Panc1 (cell line): Measurements from ENCODE around the gene PHLDB2. TPM values are rescaled to one million over a fixed set of nuclear protein-coding genes. Genes with fewer than 3 reads are reported as not detected.

ENCODE experiments used
- ATAC-seq: fragments of 200-7000 bp; cut with Tn5 transposase; 2 replicates; pipeline ENCODE4 v1.9.1; 2020; ENCODE audit warnings: mild to moderate bottlenecking, moderate library complexity
- BruUV-seq: library from RNA; stranded (reverse); fragments of 400-500 nt; replicated peaks from 2 replicates; lab custom pipeline; 2021; lab: Mats Ljungman, UMichigan
- CTCF ChIA-PET: fragments of 300-600 bp; sonication (Branson Sonifier 250); formaldehyde crosslinking; loops from one replicate; lab custom pipeline; 2022; ENCODE audit warnings: antibody characterized with exemption; lab: Charles Lee
- POLR2A ChIA-PET: fragments of 300-600 bp; sonication (Branson Sonifier 250); formaldehyde crosslinking; loops from one replicate; lab custom pipeline; 2022; ENCODE audit warnings: antibody characterized with exemption; lab: Charles Lee
- DNase-seq: peaks from one replicate; pipeline ENCODE4 v3.0.0-alpha.2; 2010; ENCODE audit warnings: low read depth, low spot score
- H3K27ac ChIP-seq: 2 replicates; pipeline ENCODE4 v1.5.1; 2011; ENCODE audit warnings: mild to moderate bottlenecking, low read length, inconsistent platforms
- H3K27me3 ChIP-seq: fragments of 200-500 bp; sonication (Bioruptor generic); 2 replicates; pipeline ENCODE4 v1.6.0; 2014; ENCODE audit warnings: low read length, inconsistent platforms; ENCODE audit not compliant: control insufficient read depth, insufficient read depth
- H3K36me3 ChIP-seq: fragments of 200-500 bp; sonication (Bioruptor generic); 2 replicates; pipeline ENCODE4 v1.5.1; 2014; ENCODE audit warnings: inconsistent platforms, mild to moderate bottlenecking, low read length, moderate library complexity; ENCODE audit not compliant: control insufficient read depth, insufficient read depth
- H3K4me1 ChIP-seq: 2 replicates; pipeline ENCODE4 v1.5.1; 2011; ENCODE audit warnings: inconsistent platforms, mild to moderate bottlenecking, low read length, moderate library complexity; ENCODE audit not compliant: control insufficient read depth, insufficient read depth
- H3K4me3 ChIP-seq, 2 experiments: 2 replicates each; pipeline ENCODE4 v1.5.1; 2011 to 2012; ENCODE audit warnings: low read depth in 2 of 2, low read length in 2 of 2, mild to moderate bottlenecking in 2 of 2, inconsistent platforms in 1 of 2, moderate library complexity in 1 of 2
- H3K9me3 ChIP-seq: fragments of 200-500 bp; sonication (Bioruptor generic); 2 replicates; pipeline ENCODE4 v1.5.1; 2014; ENCODE audit warnings: low read depth, mild to moderate bottlenecking, inconsistent platforms, low read length, moderate library complexity; ENCODE audit not compliant: control insufficient read depth, insufficient read depth
- POLR2AphosphoS5 ChIP-seq: IDR thresholded peaks from 2 replicates; pipeline ENCODE4 v1.6.1; 2012; ENCODE audit warnings: mild to moderate bottlenecking, low read depth, low read length, moderate library complexity
- SIN3A ChIP-seq: IDR thresholded peaks from 2 replicates; pipeline ENCODE4 v1.6.1; 2012; ENCODE audit warnings: low read depth, mild to moderate bottlenecking, low read length, moderate library complexity, borderline replicate concordance; ENCODE audit not compliant: insufficient read depth
- TCF7L2 ChIP-seq: IDR thresholded peaks from 2 replicates; pipeline ENCODE4 v1.6.1; 2011; ENCODE audit warnings: mild to moderate bottlenecking, low read depth, low read length, inconsistent platforms
- in situ Hi-C: cut with HindIII; loops from 2 replicates; pipeline ENCODE4 v1.10.0; 2016; ENCODE audit warnings: low sequenced_read_pairs, low pct_unique_long_range_greater_than_20kb
- intact Hi-C: fragments of 100-400 bp; cut with micrococcal nuclease; formaldehyde crosslinking; loops from one replicate; pipeline ENCODE4 v1.10.0; 2022; ENCODE audit not compliant: unreplicated experiment
- total RNA-seq: library from RNA; stranded (reverse); gene quantifications from one replicate; pipeline ENCODE4 v1.2.1, GENCODE V29; 2021; ENCODE audit not compliant: unreplicated experiment
- TF ChIP-seq, protein P1 (sequence below): fragments of 450-650 bp; IDR thresholded peaks from 2 replicates; pipeline ENCODE4 v1.5.1; 2017; ENCODE audit warnings: mild to moderate bottlenecking
- TF ChIP-seq, protein P2 (sequence below), 2 experiments: IDR thresholded peaks; 2 replicates each; pipeline ENCODE4 v1.6.1; 2011 to 2012; ENCODE audit warnings: low read depth in 2 of 2, control low read depth in 1 of 2, low read length in 1 of 2, mild to moderate bottlenecking in 1 of 2, moderate library complexity in 1 of 2; ENCODE audit not compliant: insufficient read depth in 1 of 2

The PHLDB2 gene
- total RNA-seq, 1 experiment from 2014 or later: 11.3 TPM

DNA sequence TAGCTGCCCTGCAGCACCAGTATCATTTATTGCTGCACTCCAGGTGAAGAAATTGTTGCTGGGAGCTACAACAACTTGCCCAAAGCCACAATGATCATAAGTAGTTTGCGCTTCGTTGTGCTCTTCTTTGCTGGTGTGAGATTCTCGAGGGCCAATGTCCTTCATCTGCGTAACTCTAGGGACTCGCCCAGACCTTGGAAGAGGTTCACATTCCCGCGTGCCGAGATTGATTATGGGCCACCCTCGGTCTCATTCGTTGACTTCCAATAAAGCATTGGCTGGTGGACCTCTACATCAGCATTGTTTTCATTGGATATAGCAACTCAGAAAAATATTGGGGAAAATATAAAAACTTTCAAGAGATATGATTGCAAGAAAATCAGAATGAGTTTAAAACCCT is 423 bp upstream of the PHLDB2 start:
- H3K4me1 ChIP-seq: peaks cover 6% of the 10 kb centered on the region; the same call in 1 of the 2 replicates
- H3K27ac ChIP-seq: peak overlapping the region; percentile 29; the same call in 1 of the 2 replicates
- peaks cover 9% of the 10 kb centered on the region for H3K27me3 ChIP-seq
- DNase-seq (no peak), ATAC-seq (no peak)
- no peaks in the 10 kb centered on the region for H3K36me3 ChIP-seq
- ChIA-PET POLR2A (no interaction called here), CTCF (interaction anchor here (1.0 to 2.3 kb wide), 2 partner anchors 120 to 143 kb away, joined by 3 to 9 read pairs; partner anchors contain the start of gene ABHD10)
- peak overlapping the region; percentile 52 to 83 for H3K4me3 ChIP-seq
- no peaks in the 10 kb centered on the region for H3K9me3 ChIP-seq
- in situ Hi-C loops (no loop called here), intact Hi-C loops (no loop called here)
- BruUV-seq: no TSS peak
- TF ChIP-seq, protein P1, sequence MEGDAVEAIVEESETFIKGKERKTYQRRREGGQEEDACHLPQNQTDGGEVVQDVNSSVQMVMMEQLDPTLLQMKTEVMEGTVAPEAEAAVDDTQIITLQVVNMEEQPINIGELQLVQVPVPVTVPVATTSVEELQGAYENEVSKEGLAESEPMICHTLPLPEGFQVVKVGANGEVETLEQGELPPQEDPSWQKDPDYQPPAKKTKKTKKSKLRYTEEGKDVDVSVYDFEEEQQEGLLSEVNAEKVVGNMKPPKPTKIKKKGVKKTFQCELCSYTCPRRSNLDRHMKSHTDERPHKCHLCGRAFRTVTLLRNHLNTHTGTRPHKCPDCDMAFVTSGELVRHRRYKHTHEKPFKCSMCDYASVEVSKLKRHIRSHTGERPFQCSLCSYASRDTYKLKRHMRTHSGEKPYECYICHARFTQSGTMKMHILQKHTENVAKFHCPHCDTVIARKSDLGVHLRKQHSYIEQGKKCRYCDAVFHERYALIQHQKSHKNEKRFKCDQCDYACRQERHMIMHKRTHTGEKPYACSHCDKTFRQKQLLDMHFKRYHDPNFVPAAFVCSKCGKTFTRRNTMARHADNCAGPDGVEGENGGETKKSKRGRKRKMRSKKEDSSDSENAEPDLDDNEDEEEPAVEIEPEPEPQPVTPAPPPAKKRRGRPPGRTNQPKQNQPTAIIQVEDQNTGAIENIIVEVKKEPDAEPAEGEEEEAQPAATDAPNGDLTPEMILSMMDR: no peak
- no peak for TF ChIP-seq POLR2AphosphoS5
- TF ChIP-seq, protein P2, sequence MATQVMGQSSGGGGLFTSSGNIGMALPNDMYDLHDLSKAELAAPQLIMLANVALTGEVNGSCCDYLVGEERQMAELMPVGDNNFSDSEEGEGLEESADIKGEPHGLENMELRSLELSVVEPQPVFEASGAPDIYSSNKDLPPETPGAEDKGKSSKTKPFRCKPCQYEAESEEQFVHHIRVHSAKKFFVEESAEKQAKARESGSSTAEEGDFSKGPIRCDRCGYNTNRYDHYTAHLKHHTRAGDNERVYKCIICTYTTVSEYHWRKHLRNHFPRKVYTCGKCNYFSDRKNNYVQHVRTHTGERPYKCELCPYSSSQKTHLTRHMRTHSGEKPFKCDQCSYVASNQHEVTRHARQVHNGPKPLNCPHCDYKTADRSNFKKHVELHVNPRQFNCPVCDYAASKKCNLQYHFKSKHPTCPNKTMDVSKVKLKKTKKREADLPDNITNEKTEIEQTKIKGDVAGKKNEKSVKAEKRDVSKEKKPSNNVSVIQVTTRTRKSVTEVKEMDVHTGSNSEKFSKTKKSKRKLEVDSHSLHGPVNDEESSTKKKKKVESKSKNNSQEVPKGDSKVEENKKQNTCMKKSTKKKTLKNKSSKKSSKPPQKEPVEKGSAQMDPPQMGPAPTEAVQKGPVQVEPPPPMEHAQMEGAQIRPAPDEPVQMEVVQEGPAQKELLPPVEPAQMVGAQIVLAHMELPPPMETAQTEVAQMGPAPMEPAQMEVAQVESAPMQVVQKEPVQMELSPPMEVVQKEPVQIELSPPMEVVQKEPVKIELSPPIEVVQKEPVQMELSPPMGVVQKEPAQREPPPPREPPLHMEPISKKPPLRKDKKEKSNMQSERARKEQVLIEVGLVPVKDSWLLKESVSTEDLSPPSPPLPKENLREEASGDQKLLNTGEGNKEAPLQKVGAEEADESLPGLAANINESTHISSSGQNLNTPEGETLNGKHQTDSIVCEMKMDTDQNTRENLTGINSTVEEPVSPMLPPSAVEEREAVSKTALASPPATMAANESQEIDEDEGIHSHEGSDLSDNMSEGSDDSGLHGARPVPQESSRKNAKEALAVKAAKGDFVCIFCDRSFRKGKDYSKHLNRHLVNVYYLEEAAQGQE (IDR thresholded peaks at IDR 0.05; ENCODE audit: insufficient read depth in 1 of 2, low read depth in 2 of 2, low read length in 1 of 2): no peak
- no peak for TF ChIP-seq SIN3A
- TF ChIP-seq TCF7L2: no peak

DNA sequence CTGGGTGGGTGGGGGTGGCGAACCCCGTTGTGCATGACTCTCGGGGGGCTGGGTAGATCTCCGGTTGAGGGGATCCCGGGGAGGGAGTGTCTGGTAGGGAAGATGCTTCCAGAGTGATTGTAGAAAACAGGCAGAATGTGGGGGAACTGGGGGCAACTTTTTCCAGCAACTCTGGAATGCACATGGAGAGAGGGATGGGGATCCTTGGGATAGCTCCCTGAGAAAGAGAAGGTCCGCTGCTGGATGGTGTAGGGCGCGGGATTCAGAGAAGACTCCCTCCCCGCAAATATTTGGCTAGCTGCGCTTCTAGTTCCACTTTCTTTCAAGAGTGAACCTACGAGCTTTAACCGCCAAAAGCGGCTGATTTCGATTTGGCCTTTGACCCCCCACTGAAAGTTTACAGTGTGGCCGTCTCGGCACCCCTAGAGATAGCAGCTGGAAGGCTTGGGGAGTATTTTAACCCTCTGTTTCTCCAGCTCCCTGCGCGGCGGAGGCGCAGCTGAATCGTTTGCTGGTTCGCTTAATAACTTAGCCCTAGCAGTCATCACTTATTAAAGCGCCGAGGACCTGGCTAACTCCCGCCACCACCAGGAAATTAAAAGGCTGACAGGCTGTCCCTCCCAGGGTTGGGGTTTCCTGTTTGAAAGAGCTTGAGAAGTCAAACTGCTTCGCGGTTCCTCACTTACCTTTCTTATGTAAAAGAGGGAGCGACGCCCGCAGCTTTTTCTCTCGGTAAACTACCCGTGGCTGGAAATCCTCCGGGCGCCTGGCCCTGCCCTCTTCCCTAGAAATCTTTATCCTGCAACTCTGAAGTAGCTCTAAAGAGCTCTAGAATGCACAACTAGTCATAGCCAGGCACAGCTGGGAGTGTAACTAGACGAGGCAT is 1.2 kb downstream of the PHLDB2 start:
- Histone ChIP-seq H3K9me3 (no peaks in the 10 kb centered on the region), H3K4me1 (peaks cover 8% of the 10 kb centered on the region; the same call in 1 of the 2 replicates), H3K27ac (peak overlapping the region; percentile 65; the same call in 1 of the 2 replicates), H3K4me3 (peak overlapping the region; percentile 52 to 83), H3K27me3 (peaks cover 9% of the 10 kb centered on the region), H3K36me3 (no peaks in the 10 kb centered on the region)
- in situ Hi-C loops (no loop called here), intact Hi-C loops (loop anchor here (2.0 kb wide), 1 partner anchor 143 kb away; no protein-coding TSS in a partner anchor)
- peak; percentile 27 for DNase-seq
- TF ChIP-seq, protein P2 (IDR thresholded peaks at IDR 0.05; ENCODE audit: insufficient read depth in 1 of 2, low read depth in 2 of 2, low read length in 1 of 2): no peak
- TF ChIP-seq SIN3A (peak; percentile 58; the same call in 1 of the 2 replicates), POLR2AphosphoS5 (no peak), TCF7L2 (peak; percentile 57; the same call in 1 of the 2 replicates)
- TF ChIP-seq, protein P1: peak; percentile 60
- BruUV-seq: no TSS peak
- peak; percentile 89 for ATAC-seq
- POLR2A ChIA-PET: interaction anchor here (0.6 kb wide), 1 partner anchor 153 kb away, joined by 4 read pairs; no protein-coding TSS in a partner anchor
- CTCF ChIA-PET: interaction anchor here (0.7 to 2.3 kb wide), 7 partner anchors 10 to 226 kb away, joined by 3 to 11 read pairs (median 6); no protein-coding TSS in a partner anchor
